ENCODE measurements around the gene KLHL26.
A peak's percentile ranks its signal among the peaks of the same experiment; 100 is the strongest.

Gene KLHL26

DNA sequence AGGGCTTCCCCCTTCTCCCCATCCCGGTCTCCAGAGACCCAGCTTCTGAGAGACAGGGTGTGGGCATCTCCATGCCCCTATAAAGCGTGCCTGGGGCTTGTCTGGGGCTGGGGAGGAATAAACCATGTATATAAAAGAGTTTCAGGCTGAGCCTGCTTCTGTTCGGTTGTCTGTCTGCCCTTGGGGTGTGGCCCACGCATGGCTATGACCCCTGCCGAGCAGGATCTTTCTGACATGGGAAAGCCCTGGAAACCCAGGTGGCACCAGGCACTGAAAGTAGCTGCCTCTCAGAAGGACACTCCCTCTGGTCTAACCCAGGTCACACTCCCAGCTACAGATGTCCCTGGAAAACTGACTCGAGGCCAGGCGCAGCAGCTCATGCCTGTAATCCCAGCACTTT is 15.9 kb upstream of the KLHL26 start:
- H3K36me3 ChIP-seq (ENCODE audit: insufficient read depth, low read length) = no peaks in the 10 kb centered on the region
- no peak overlapping the region for H3K4me3 ChIP-seq (ENCODE audit: low read depth in 1 of 2, low read length in 2 of 2)
- H3K9me3 ChIP-seq (ENCODE audit: low read length) = no peaks in the 10 kb centered on the region
- H3K27me3 ChIP-seq (ENCODE audit: control insufficient read depth in 1 of 2, insufficient read depth in 2 of 2, low read length in 2 of 2) = peaks cover 3 to 21% of the 10 kb centered on the region in 2 donors
- no peak overlapping the region for H3K27ac ChIP-seq (ENCODE audit: low read depth, low read length)
- H3K9ac ChIP-seq (ENCODE audit: low read length) = no peak overlapping the region
- H3K4me1 ChIP-seq (ENCODE audit: insufficient read depth, low read length) = no peaks in the 10 kb centered on the region

GRCh38 chr19:18626906-18627305 is 9.9 kb upstream of the KLHL26 start:
- Histone ChIP-seq H3K36me3 (ENCODE audit: insufficient read depth, low read length) (no peaks in the 10 kb centered on the region), H3K27me3 (ENCODE audit: control insufficient read depth in 1 of 2, insufficient read depth in 2 of 2, low read length in 2 of 2) (no peaks in the 10 kb centered on the region), H3K27ac (ENCODE audit: low read depth, low read length) (no peak overlapping the region), H3K9me3 (ENCODE audit: low read length) (no peaks in the 10 kb centered on the region), H3K4me1 (ENCODE audit: insufficient read depth, low read length) (no peaks in the 10 kb centered on the region), H3K4me3 (ENCODE audit: low read depth in 1 of 2, low read length in 2 of 2) (no peak overlapping the region), H3K9ac (ENCODE audit: low read length) (no peak overlapping the region)

DNA sequence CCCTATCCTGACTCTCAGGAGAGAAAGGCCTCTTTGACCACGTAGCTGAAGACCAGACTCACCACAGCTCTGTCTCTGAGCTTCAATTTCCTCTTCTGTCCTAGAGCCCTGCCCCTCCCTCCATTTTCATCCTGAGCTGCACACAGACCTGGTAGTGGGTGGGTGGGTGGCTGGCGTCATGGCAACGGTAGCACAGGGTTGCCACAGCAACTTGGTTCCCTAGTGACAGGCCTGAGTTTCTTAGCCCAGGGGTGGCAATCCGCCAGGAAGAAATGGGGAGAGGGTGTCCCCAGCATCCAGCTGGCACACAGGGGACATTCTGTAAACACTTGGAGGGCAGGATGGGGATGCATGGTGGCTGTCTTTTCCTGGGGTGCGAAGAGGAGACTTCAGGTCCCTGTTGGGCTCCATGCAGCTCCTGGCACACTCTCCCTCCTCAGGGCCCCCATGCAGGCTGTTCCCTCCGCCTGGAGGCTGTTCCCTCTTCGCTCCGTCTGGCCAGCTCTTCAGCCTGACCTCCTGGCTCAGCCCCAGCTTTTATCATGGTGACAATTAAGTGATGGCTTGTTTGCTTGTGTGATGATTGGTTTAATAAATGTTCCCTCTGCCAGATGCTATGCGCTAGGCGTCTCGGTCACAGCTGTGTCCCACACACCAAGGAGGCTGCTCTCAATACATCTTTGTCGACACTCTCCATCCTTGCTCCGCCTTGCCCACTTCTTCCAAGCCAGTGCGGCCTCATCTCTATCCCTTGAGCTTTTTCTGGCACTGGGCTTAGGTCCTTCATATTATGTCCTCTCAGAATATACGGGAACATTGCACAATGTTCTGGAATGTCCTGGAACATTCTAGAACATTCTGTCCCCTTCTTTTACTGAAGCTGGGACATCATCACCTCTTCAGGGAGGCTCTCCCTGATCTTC is 7.4 kb upstream of the KLHL26 start:
- H3K4me1 ChIP-seq (ENCODE audit: insufficient read depth, low read length) = no peaks in the 10 kb centered on the region
- no peaks in the 10 kb centered on the region for H3K27me3 ChIP-seq (ENCODE audit: control insufficient read depth in 1 of 2, insufficient read depth in 2 of 2, low read length in 2 of 2)
- no peaks in the 10 kb centered on the region for H3K36me3 ChIP-seq (ENCODE audit: insufficient read depth, low read length)
- H3K27ac ChIP-seq (ENCODE audit: low read depth, low read length) = no peak overlapping the region
- no peaks in the 10 kb centered on the region for H3K9me3 ChIP-seq (ENCODE audit: low read length)
- H3K4me3 ChIP-seq (ENCODE audit: low read depth in 1 of 2, low read length in 2 of 2) = no peak overlapping the region
- no peak overlapping the region for H3K9ac ChIP-seq (ENCODE audit: low read length)

- H3K27ac ChIP-seq (ENCODE audit: low read depth, low read length) = no peak overlapping the region
- H3K9me3 ChIP-seq (ENCODE audit: low read length) = no peaks in the 10 kb centered on the region
- no peaks in the 10 kb centered on the region for H3K36me3 ChIP-seq (ENCODE audit: insufficient read depth, low read length)
These were observed 3.5 kb upstream of the KLHL26 start for GRCh38 chr19:18633321-18633720.

GRCh38 chr19:18634612-18635297 is 2.1 kb upstream of the KLHL26 start:
- H3K4me1 ChIP-seq (ENCODE audit: insufficient read depth, low read length) = peaks cover 12% of the 10 kb centered on the region
- no peak overlapping the region for H3K9ac ChIP-seq (ENCODE audit: low read length)
- H3K9me3 ChIP-seq (ENCODE audit: low read length) = no peaks in the 10 kb centered on the region
- H3K27me3 ChIP-seq (ENCODE audit: control insufficient read depth in 1 of 2, insufficient read depth in 2 of 2, low read length in 2 of 2) = no peaks in the 10 kb centered on the region
- no peaks in the 10 kb centered on the region for H3K36me3 ChIP-seq (ENCODE audit: insufficient read depth, low read length)
- no peak overlapping the region for H3K27ac ChIP-seq (ENCODE audit: low read depth, low read length)
- no peak overlapping the region for H3K4me3 ChIP-seq (ENCODE audit: low read depth in 1 of 2, low read length in 2 of 2)

More at GRCh38 chr19:18633321-18633720, 3.5 kb upstream of the KLHL26 start:
- Histone ChIP-seq H3K27me3 (ENCODE audit: control insufficient read depth in 1 of 2, insufficient read depth in 2 of 2, low read length in 2 of 2) (no peaks in the 10 kb centered on the region), H3K9ac (ENCODE audit: low read length) (no peak overlapping the region), H3K4me1 (ENCODE audit: insufficient read depth, low read length) (peaks cover 11% of the 10 kb centered on the region), H3K4me3 (ENCODE audit: low read depth in 1 of 2, low read length in 2 of 2) (no peak overlapping the region)

DNA sequence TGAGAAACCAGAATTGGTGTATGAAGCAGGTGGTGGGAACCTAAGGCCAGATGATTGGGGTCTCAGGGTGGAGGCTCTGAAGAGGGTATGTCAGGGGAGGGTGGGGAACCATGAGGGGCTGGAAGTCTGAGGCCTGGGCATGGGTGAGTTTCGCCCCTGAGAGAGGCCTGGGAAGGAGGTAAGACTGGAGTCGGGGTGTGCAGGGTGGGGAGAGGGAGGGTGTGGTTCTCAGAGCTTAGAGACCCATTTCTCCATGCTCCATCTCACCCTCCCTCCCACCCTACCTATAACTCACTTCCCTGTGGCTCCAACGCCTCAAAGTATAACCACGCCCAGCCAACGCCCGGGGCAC is 1.0 kb upstream of the KLHL26 start:
- Histone ChIP-seq H3K27me3 (ENCODE audit: control insufficient read depth in 1 of 2, insufficient read depth in 2 of 2, low read length in 2 of 2) (no peaks in the 10 kb centered on the region), H3K27ac (ENCODE audit: low read depth, low read length) (no peak overlapping the region), H3K9ac (ENCODE audit: low read length) (no peak overlapping the region), H3K4me1 (ENCODE audit: insufficient read depth, low read length) (peaks cover 12% of the 10 kb centered on the region), H3K36me3 (ENCODE audit: insufficient read depth, low read length) (no peaks in the 10 kb centered on the region), H3K9me3 (ENCODE audit: low read length) (no peaks in the 10 kb centered on the region), H3K4me3 (ENCODE audit: low read depth in 1 of 2, low read length in 2 of 2) (no peak overlapping the region)

- Histone ChIP-seq H3K27ac (ENCODE audit: low read depth, low read length) (peak overlapping the region; percentile 30), H3K9me3 (ENCODE audit: low read length) (no peaks in the 10 kb centered on the region)
These were observed 452 bp upstream of the KLHL26 start for GRCh38 chr19:18636183-18636968.

DNA sequence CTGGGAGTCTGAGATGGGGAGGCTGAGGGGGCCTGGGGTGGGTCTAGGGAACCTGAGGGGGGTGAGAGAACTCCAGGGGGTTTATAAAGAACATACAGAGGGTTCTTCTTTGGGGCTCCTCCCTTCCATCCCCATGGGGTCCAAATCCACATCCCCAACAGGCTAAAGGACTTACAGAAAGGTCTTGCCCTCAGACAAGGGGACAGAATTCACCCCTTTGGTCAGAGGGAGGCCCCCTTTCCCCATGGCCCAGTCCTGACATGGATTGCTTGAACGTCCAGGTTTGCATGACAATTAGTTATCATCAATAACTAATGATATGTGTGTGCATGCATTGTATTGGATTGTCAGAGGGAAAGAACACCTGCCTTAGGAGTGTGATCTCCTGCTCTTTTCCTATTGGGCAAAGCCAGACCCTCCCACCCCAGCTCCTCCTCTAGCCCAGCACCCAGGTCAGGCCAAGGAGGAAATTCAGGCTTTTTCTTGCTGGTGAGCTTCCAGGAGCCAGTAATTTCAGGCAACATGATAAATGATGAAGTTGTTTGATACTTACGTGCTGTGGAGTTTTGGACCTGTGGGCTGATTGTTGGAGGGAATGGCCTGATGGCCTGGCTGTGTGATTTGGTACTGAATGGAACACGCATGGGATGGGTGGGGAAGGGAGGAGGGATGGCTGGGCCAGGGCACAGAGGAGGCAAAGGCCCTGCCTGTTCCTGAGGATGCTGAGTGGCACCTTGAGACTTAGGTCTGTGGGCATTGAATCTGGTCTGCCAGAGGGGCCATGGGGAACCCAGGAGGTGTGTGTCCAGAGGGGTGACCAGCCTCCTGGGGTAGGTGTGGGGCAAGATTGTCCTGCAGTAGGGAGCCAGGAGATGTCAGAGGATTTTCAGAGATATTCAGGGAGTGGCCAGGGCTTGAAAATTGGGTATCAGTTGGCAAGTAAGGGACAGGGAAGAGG is 1.1 kb downstream of the KLHL26 start:
- no peaks in the 10 kb centered on the region for H3K9me3 ChIP-seq (ENCODE audit: low read length)
- peak overlapping the region; percentile 80 to 99 for H3K4me3 ChIP-seq (ENCODE audit: low read depth in 1 of 2, low read length in 2 of 2)
- H3K27me3 ChIP-seq (ENCODE audit: control insufficient read depth in 1 of 2, insufficient read depth in 2 of 2, low read length in 2 of 2) = no peaks in the 10 kb centered on the region
- peak overlapping the region; percentile 89 for H3K27ac ChIP-seq (ENCODE audit: low read depth, low read length)
- peak overlapping the region; percentile 39 for H3K9ac ChIP-seq (ENCODE audit: low read length)
- H3K4me1 ChIP-seq (ENCODE audit: insufficient read depth, low read length) = peaks cover 12% of the 10 kb centered on the region
- no peaks in the 10 kb centered on the region for H3K36me3 ChIP-seq (ENCODE audit: insufficient read depth, low read length)

More at GRCh38 chr19:18636183-18636968, 452 bp upstream of the KLHL26 start:
- Histone ChIP-seq H3K4me1 (ENCODE audit: insufficient read depth, low read length) (peaks cover 12% of the 10 kb centered on the region), H3K27me3 (ENCODE audit: control insufficient read depth in 1 of 2, insufficient read depth in 2 of 2, low read length in 2 of 2) (no peaks in the 10 kb centered on the region), H3K4me3 (ENCODE audit: low read depth in 1 of 2, low read length in 2 of 2) (peak overlapping the region; percentile 77 to 99), H3K36me3 (ENCODE audit: insufficient read depth, low read length) (no peaks in the 10 kb centered on the region), H3K9ac (ENCODE audit: low read length) (no peak overlapping the region)

DNA sequence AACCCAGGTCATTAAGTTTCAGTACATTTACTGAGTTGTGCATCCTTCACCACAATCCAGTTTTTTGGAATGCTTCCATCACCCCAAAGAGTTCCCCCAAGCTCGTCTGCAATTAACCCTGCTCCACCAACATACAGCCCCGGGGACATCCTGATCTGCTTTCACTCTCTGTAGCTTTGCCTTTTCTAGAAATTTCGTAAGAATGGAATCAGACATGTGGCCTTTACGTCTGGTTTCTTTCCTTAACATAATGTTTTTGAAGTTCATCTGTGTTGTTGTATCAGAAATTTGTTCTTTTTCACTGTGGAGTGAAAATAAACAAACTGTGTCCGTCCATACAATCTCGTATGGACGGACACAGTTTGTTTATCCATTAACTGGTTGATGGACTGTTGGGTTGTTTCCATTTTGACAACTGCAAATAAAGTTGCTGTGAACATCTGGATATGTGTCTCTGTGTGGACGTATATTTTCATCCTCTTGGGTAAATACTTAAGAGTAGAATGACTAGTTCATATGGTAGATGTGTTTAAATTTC is 2.9 kb downstream of the KLHL26 start:
- Histone ChIP-seq H3K4me1 (ENCODE audit: insufficient read depth, low read length) (peaks cover 16% of the 10 kb centered on the region), H3K27ac (ENCODE audit: low read depth, low read length) (no peak overlapping the region)

DNA sequence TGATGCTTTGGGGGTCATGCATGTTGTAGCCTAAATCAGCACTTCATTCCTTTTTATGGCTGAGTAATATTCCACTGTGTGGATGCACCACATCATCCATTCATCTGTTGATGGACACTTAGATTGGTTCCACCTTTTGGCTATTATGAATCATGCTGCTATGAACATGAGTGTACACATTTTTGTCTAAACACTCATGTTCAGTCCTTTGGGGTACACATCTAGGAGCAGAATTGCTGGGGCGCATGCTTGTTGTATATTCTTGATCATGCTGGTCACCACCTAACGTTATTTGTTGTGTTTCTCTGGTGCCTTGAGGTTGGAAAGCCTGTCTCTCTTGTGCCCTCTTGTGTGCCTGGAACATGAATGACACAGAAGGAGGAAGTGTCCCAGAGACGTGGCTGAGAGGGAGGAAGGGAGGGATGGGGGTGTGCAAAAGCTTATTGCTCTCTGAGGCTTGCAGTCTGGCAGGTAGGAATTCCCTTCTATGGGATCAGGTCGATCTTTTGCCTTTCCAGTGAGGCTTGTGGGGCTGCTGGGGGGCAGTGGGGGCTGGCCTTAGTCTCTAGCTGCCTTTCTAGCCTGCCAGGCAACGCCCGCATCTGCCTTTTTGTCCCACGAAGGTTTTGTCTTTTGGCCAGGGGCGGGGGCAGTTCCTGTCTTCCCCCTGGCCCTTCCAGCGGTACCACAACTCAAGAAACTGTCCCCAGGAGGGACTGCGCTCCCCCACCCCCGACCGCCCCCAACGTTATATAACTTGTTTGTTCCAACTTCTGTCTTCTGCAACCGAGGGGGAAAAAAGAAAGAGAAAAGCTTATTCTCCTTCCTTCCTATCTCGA is 7.6 kb downstream of the KLHL26 start:
- Histone ChIP-seq H3K36me3 (ENCODE audit: insufficient read depth, low read length) (no peaks in the 10 kb centered on the region), H3K27me3 (ENCODE audit: control insufficient read depth in 1 of 2, insufficient read depth in 2 of 2, low read length in 2 of 2) (no peaks in the 10 kb centered on the region), H3K27ac (ENCODE audit: low read depth, low read length) (no peak overlapping the region), H3K9ac (ENCODE audit: low read length) (no peak overlapping the region), H3K9me3 (ENCODE audit: low read length) (no peaks in the 10 kb centered on the region), H3K4me3 (ENCODE audit: low read depth in 1 of 2, low read length in 2 of 2) (no peak overlapping the region), H3K4me1 (ENCODE audit: insufficient read depth, low read length) (peaks cover 19% of the 10 kb centered on the region)

More for the DNA sequence above, 2.9 kb downstream of the KLHL26 start:
- no peaks in the 10 kb centered on the region for H3K9me3 ChIP-seq (ENCODE audit: low read length)
- no peaks in the 10 kb centered on the region for H3K36me3 ChIP-seq (ENCODE audit: insufficient read depth, low read length)
- no peak overlapping the region for H3K4me3 ChIP-seq (ENCODE audit: low read depth in 1 of 2, low read length in 2 of 2)
- no peak overlapping the region for H3K9ac ChIP-seq (ENCODE audit: low read length)
- no peaks in the 10 kb centered on the region for H3K27me3 ChIP-seq (ENCODE audit: control insufficient read depth in 1 of 2, insufficient read depth in 2 of 2, low read length in 2 of 2)
